Right lobe of liver (tissue), 4 donors: ENCODE measurements around the gene APBB2.

Experiments used
- CTCF ChIP-seq, 4 donors: fragments of 200-600 bp in 3 of 4; fragments of 450-650 bp in 1 of 4; IDR thresholded peaks; one replicate each; pipeline versions ENCODE4 v1.5.1 to v1.8.0; 2016 to 2022; ENCODE audit warnings: antibody characterized with exemption in 4 of 4, mild to moderate bottlenecking in 2 of 4
- POLR2A ChIP-seq: fragments of 450-650 bp; IDR thresholded peaks from one replicate; pipeline ENCODE4 v1.6.1; 2017; ENCODE audit warnings: antibody characterized with exemption, mild to moderate bottlenecking
- donor health status: DM: no; HTN: no; CAD: no.
- donor health status: DM: no; HTN: no; CAD: no.
- donor health status: DM: no; HTN: yes; CAD: no.

DNA sequence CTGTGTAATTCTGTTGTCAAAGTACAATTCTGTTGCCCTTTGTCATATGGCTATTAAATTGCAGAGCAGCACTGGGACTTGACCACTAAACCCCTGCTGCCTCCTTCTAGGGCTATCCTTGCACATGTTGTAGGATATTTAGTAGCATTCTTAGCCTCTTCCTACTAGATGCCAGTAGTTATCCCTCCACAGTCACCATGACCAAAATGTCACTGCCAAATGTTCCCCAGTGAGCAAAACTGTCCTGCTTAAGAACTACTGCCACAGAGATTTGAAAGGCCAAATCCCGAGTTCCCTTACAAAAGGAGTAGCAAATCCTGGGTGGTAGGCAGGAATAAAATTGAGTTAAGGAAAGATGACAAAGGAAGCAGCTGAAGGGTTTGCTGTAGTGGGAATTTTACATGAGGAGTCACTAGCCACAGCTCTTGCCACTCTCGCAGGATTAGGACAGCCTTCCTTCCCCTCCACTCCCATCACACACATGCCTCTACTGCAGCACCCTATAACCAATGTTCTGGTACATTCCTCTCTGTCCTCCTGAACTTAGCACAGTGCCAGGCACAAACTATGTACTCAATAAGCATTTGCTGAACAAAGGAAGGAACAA is 8.4 kb downstream of the APBB2 start:
- TF ChIP-seq CTCF (IDR thresholded peaks at IDR 0.05) (no peak), POLR2A (no peak)
